ENCODE results near the gene SPACA7. TPM values are rescaled to one million over a fixed set of nuclear protein-coding genes. Genes with fewer than 3 reads are reported as not detected.

Gene SPACA7
- polyA plus RNA-seq, 1 donor from 2014 or later: not detected

- Histone ChIP-seq H3K27me3 (ENCODE audit: insufficient read depth, low read depth, low read length) (no peaks in the 10 kb centered on the region), H3K4me2 (ENCODE audit: low read length) (no peak overlapping the region)
- TF ChIP-seq EZH2 (IDR thresholded peaks at IDR 0.05; ENCODE audit: borderline replicate concordance, insufficient read depth, low read length, poor library complexity, severe bottlenecking) (no peak), POLR2AphosphoS5 (IDR thresholded peaks at IDR 0.05) (no peak), CTCF (IDR thresholded peaks at IDR 0.05; ENCODE audit: poor library complexity, severe bottlenecking) (no peak)
Measured at GRCh38 chr13:112444416-112445399, 68.6 kb downstream of the SPACA7 start.

GRCh38 chr13:112445411-112446271, 69.5 kb downstream of the SPACA7 start:
- H3K9ac ChIP-seq (ENCODE audit: low read length): no peak overlapping the region
- no peak overlapping the region for H3K4me2 ChIP-seq (ENCODE audit: low read length)
- no peaks in the 10 kb centered on the region for H3F3A ChIP-seq (ENCODE audit: insufficient read depth, low read length, poor library complexity, severe bottlenecking)
- no peaks in the 10 kb centered on the region for H3K79me2 ChIP-seq (replicated peaks; ENCODE audit: insufficient read depth, low read length)
- no peaks in the 10 kb centered on the region for H3K9me2 ChIP-seq (ENCODE audit: insufficient read depth, low read length)
- H3K27ac ChIP-seq (ENCODE audit: low read length): no peak overlapping the region
- H3K27me3 ChIP-seq (ENCODE audit: insufficient read depth, low read depth, low read length): no peaks in the 10 kb centered on the region
- no peaks in the 10 kb centered on the region for H3K36me3 ChIP-seq (ENCODE audit: insufficient read depth, low read length)
- no peak overlapping the region for H3K4me3 ChIP-seq (ENCODE audit: low read length)
- no peaks in the 10 kb centered on the region for H3K9me3 ChIP-seq (ENCODE audit: low read length)
- TF ChIP-seq EZH2 (IDR thresholded peaks at IDR 0.05; ENCODE audit: borderline replicate concordance, insufficient read depth, low read length, poor library complexity, severe bottlenecking) (no peak), MXI1 (conservative IDR thresholded peaks at IDR 0.05; ENCODE audit: poor library complexity, severe bottlenecking) (no peak), POLR2AphosphoS5 (IDR thresholded peaks at IDR 0.05) (no peak), TAF1 (IDR thresholded peaks at IDR 0.05; ENCODE audit: low read depth) (no peak), RAD21 (conservative IDR thresholded peaks at IDR 0.05) (no peak), EP300 (conservative IDR thresholded peaks at IDR 0.05; ENCODE audit: poor library complexity, severe bottlenecking) (no peak), SMC3 (conservative IDR thresholded peaks at IDR 0.05; ENCODE audit: poor library complexity) (no peak), CTCF (IDR thresholded peaks at IDR 0.05; ENCODE audit: poor library complexity, severe bottlenecking) (no peak), REST (IDR thresholded peaks at IDR 0.05; ENCODE audit: borderline replicate concordance) (no peak)
- no peak overlapping the region for H2AFZ ChIP-seq (ENCODE audit: low read depth, low read length)
- no peaks in the 10 kb centered on the region for H4K20me1 ChIP-seq (ENCODE audit: insufficient read depth)

More at GRCh38 chr13:112444416-112445399, 68.6 kb downstream of the SPACA7 start:
- no peaks in the 10 kb centered on the region for H3K79me2 ChIP-seq (replicated peaks; ENCODE audit: insufficient read depth, low read length)
- H3K27ac ChIP-seq (ENCODE audit: low read length): no peak overlapping the region
- no peaks in the 10 kb centered on the region for H3K9me3 ChIP-seq (ENCODE audit: low read length)
- no peaks in the 10 kb centered on the region for H4K20me1 ChIP-seq (ENCODE audit: insufficient read depth)
- no peaks in the 10 kb centered on the region for H3K36me3 ChIP-seq (ENCODE audit: insufficient read depth, low read length)
- H3K9ac ChIP-seq (ENCODE audit: low read length): no peak overlapping the region
- H3K4me3 ChIP-seq (ENCODE audit: low read length): no peak overlapping the region
- no peak overlapping the region for H2AFZ ChIP-seq (ENCODE audit: low read depth, low read length)
- no peaks in the 10 kb centered on the region for H3K9me2 ChIP-seq (ENCODE audit: insufficient read depth, low read length)
- no peaks in the 10 kb centered on the region for H3F3A ChIP-seq (ENCODE audit: insufficient read depth, low read length, poor library complexity, severe bottlenecking)
